ENCODE data around the gene DNLZ.

DNA sequence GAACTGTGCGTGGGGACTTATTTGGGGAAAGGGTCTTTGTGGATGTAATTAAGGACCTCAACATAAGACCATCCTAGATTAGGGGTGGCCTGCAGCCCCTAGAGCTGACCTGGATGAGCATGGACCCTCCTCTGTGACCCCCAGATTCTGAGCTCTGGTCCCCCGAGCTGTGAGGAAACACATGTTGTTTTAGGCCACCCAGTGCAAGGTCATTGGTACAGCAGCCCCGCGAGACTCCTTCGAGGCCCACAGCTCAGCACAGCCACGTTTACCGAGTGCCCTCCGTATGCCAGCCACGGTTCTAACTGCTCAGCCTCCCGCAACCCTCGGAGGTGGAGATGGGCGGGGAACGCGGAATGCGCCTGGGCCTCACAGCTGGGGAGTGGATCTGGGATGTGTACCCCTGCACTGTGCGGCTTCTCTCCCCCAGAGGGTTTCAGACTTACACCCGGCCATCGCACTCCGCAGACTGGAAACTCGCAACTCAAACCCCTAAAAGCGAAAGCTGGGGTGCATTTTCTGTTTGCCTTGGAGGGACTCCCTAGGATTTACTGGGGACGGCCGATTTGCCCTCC, 40.7 kb downstream of the DNLZ start:
- TF ChIP-seq CTCF (IDR thresholded peaks at IDR 0.05; ENCODE audit: insufficient read depth, low read length, poor library complexity, severe bottlenecking) = no peak
- TF ChIP-seq EZH2phosphoT487 (conservative IDR thresholded peaks at IDR 0.05; ENCODE audit: low read length) = no peak
